Activated CD8-positive, alpha-beta memory T cell treated with anti-CD3 and anti-CD28 coated beads for 36 hours (primary cell): ENCODE results near the gene NLGN4X. TPM values are rescaled to one million over a fixed set of nuclear protein-coding genes. Genes with fewer than 3 reads are reported as not detected.
"Not testable (repeated sequence)": the region's sequence is repeated elsewhere in the genome, so short reads cannot be mapped to it uniquely, and the experiment has no call there.

ENCODE experiments used
- CTCF ChIA-PET: fragments of 350-600 bp; sonication (Branson Sonifier 250); formaldehyde crosslinking; loops from one replicate; lab custom pipeline; 2021; ENCODE audit warnings: antibody characterized with exemption; lab: Charles Lee
- POLR2A ChIA-PET: fragments of 350-600 bp; sonication (Branson Sonifier 250); formaldehyde crosslinking; loops from one replicate; lab custom pipeline; 2021; ENCODE audit warnings: antibody characterized with exemption; lab: Charles Lee
- total RNA-seq, 2 experiments: library from RNA; stranded (reverse); gene quantifications; one replicate each; pipeline ENCODE4 v1.2.3, GENCODE V29; 2021

Gene NLGN4X
- total RNA-seq, 2 experiments from 2014 or later, result not detected

DNA sequence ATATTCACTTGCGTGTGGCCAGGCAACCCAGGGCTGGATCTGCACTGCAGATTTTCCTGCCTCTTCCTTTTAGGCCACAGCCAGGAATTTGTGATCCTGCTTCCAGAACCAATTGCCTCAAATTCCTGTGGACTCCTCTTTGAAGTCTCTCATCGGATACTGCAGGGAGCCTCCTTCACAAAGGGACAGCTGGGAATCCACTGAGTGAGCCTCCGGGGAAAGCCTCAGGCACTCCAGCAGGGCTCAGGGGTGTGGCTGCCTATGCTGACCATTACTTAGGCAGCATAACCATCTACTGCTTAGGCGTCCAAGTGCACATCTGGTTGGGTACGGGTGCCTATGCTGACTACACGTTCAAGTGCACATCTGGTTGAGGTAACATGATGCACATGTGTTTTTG is 321.5 kb downstream of the NLGN4X start:
- ChIA-PET CTCF (no interaction called here), POLR2A (no interaction called here)

DNA sequence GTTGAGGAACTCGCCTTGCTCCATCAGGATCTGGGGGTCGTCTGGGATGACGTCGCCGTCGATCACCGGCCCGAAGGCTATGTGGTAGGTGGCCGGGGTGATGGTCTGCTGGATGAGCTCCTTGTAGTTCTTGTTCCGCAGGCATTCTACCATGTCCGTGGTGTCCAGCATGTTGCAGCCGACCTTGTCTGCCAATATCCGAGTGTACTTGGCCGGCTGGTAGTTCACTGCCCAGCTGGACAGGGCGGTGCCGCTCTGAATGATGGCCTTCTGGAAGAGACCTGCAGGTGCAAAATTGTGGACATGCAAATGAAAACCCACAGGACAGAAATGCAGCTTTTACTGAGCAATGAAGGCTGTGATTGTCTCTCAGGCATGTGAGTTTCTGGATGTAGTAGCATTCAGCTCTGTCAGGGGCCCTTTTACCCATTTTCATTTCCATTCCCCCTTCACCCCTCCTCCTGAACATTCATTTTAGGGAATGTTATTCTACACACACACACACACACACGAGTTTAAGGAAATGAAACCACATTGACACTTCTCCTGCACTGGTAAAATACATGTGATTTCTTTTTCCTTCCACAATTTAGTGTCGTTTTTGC is 325.0 kb downstream of the NLGN4X start:
- CTCF ChIA-PET, result not testable (repeated sequence)
- POLR2A ChIA-PET, result interaction anchor here (0.5 kb wide), 1 partner anchor 376 kb away, joined by 3 read pairs; no protein-coding TSS in a partner anchor

- CTCF ChIA-PET, result no interaction called here
- POLR2A ChIA-PET, result no interaction called here
Observed at GRCh38 chrX:5898463-5898862, 330.2 kb downstream of the NLGN4X start.

GRCh38 chrX:5891378-5891777 is 337.3 kb downstream of the NLGN4X start:
- CTCF ChIA-PET, result no interaction called here
- POLR2A ChIA-PET, result no interaction called here

- CTCF ChIA-PET, result no interaction called here
- POLR2A ChIA-PET, result no interaction called here
Observed at GRCh38 chrX:5876984-5877596, 351.6 kb downstream of the NLGN4X start.

DNA sequence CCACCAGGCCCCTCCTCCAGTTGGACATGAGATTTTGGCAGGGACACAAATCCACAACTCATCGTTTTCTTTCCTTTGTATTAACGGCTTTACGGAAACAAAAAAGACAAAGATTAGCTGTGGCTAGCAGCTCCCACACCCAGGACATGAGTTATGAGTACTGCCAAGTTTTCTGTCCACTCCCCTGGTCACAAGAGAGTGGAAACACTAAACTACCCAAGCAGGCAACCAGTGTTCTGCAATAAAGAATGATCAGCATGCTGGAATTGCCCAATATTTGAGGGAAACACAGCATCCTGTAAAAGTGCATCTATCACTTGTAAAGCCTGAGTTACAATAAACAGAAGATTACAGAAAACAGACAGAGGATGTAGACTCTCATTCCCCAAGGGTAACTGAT is 358.4 kb downstream of the NLGN4X start:
- ChIA-PET CTCF (no interaction called here), POLR2A (no interaction called here)

DNA sequence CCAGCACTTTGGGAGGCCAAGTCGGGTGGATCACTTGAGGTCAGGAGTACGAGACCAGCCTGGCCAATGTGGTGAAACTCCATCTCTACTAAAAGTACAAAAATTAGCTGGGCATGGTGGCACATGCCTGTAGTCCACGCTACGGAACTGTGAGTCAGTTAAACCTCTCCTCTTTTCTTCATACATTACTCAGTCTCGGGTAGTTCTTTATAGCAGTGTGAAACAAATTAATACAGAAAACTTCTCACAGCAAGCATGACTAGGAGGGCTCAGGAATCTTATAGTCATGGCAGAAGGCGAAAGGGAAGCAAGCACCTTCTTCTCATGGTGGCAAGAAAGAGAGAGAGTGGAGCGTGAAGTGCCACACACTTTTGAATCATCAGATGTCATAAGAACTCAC is 358.9 kb downstream of the NLGN4X start:
- POLR2A ChIA-PET, result no interaction called here

GRCh38 chrX:5867778-5868177 is 360.9 kb downstream of the NLGN4X start:
- ChIA-PET POLR2A (no interaction called here), CTCF (no interaction called here)

More for the DNA sequence above, 358.9 kb downstream of the NLGN4X start:
- CTCF ChIA-PET, result no interaction called here

DNA sequence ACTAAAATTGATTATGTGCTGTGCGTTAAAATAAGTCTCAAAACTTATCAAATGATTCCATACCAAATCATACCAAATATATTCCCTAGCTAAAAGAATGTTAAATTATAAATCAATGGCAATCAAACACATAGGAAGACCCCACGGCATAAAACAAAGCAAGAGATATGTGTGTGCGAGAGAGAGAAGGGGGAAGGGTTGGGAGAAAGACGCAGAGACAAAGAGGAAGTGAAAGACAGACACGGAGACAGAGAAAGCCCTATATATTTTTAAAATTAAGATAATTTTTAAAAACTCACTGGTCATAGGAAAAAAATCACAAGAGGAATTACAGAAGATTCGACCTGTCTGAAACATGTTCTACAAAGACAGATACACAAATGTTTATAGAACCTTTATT is 371.4 kb downstream of the NLGN4X start:
- CTCF ChIA-PET, result no interaction called here
- POLR2A ChIA-PET, result no interaction called here

DNA sequence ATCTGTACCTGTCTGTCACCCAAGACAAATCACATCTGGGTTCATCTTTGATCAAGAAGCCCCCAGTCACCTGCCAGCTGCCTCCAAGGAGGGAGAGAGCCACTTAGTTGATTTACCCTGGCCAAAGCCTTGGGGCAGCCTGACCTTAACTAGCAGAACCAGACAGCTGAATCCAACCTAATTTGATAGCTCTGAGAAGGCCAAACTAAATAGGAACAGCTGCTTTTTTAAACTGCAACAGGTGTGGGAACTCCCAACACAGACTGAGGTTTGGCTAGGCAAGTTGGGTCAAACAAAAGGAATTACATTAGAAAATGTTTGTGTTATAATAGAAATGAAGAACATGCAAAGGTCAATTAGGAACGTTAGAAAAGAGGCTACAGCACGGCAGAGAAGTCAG is 375.7 kb downstream of the NLGN4X start:
- CTCF ChIA-PET, result no interaction called here
- POLR2A ChIA-PET, result no interaction called here

DNA sequence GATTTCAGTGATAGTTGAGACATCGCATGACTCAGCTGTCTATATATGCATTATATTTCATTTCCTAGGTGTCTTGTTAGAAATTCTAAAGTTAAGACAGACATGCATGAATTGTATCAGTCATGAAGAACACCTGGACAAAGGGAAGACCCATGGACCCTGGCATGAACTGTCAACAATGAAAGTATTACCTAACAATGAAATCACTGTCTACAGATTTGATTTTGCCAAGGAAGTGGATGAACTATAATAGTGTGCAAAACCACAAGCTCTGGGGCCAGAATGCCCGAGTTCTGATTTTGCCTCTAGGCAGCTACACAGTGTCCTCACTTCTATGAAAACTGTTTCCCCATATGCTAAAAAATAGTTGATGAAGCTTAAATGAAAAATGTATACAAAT is 386.1 kb downstream of the NLGN4X start:
- POLR2A ChIA-PET, result no interaction called here
- CTCF ChIA-PET, result no interaction called here
